Anterior cingulate cortex (tissue), 58 donors: ENCODE measurements around the gene FRMD6.
"Not testable (repeated sequence)": the region's sequence is repeated elsewhere in the genome, so short reads cannot be mapped to it uniquely, and the experiment has no call there.

ENCODE experiments used
- DNase-seq, 58 donors: peaks; one replicate each; lab custom pipeline; 2025; lab: John Stamatoyannopoulos, UW

Gene FRMD6

DNA sequence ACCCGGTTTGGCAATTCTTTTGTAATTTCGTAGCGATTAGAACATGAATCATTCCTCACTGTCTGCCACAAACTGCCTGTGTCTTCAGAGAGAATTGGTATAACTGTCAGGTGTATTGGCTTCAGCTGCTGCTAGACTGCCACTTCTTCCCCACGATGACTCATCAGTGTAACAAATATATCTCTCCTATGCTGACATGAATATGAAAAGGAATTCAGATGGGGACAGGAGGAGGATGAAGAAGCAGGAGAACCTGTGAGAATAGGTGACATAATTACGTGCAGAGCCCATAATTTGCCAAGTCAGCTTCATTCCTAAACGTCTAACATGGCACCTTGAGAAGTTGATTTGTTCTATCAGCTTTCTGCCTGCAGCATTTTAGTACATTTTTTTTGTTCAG, 64.9 kb downstream of the FRMD6 start:
- DNase-seq, result no peak

DNA sequence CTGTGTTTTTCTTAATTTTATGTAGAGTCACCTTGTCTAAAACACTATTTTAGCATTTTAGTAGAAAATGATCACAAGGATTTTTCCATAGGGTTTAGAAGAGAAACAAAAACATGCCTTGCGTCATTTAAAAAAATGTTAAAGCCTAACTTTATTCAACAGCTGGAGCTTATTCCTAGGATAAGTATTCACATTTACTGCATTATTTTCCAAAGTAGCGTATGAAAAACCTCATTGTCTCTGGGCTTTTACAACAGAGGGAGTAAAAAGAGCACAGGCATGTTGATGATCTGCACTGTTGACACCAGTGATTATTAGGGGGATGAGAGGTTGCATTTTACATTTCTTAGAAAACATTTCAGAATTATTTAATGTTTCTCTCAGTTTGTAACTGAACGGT, 66.1 kb downstream of the FRMD6 start:
- no peak for DNase-seq

DNA sequence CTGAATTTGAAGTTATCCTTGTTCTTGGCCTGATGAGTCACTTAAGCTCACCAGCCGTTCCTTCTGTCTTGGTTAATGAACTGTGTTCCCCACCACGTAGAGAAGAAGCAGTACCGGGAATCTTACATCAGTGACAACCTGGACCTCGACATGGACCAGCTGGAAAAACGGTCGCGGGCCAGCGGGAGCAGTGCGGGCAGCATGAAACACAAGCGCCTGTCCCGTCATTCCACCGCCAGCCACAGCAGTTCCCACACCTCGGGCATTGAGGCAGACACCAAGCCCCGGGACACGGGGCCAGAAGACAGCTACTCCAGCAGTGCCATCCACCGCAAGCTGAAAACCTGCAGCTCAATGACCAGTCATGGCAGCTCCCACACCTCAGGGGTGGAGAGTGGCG, 68.2 kb downstream of the FRMD6 start:
- DNase-seq, result no peak

DNA sequence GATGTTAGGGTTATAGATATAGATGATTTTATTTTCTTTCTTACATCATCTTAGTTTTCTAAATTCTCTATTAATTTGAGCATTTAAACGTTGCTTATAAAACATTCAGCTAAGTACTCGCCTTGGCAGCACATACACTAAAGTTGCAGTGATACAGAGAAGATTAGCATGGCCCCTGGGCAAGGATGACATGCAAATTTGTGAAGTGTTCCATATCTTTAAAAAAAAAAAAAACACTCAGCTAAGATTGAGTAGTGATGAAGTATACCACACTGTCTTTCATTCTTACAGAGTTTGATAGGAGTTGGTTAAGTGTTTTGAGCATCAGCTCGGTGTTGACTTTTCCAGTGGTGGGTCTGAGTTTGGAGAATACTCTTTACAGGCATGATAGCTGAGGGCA, 72.3 kb downstream of the FRMD6 start:
- no peak for DNase-seq

DNA sequence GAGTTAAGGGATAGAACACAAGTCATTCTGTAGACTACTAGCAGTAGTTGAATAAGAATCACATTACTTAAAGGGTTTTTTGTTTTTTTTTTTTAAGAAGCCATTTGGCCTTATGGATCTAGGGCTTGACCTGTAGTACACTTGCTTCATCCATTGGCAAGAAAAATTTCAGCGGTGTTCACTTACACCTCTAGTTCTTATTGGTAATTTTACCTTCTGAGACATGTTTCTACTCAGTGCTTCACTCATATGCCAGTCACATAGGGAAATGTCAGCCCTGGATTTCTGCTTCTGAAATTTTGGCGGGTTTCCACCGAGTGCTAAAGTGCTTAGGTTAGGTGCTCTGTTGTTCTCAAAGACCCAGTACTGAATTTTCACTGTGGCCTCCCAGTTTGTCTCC, 72.9 kb downstream of the FRMD6 start:
- no peak for DNase-seq

DNA sequence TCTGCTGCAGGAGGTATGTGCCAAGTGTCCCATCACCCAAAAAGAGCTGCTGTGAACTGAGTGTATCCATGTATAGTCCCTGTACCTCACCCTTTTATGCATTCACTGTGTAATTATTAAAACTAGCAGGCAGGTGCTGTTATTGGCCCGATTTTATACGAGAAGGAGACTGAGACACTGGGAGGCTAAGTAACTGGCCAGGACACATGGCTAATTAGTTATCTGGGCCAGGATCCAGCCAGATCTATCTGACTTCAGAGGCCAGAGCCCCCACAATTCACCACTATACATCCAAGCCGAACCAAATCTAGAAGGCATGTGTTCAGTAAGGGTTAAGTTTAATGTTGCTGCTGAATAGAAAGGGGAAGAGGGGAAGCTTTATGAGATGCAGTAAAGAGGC, 73.4 kb downstream of the FRMD6 start:
- DNase-seq, result no peak

DNA sequence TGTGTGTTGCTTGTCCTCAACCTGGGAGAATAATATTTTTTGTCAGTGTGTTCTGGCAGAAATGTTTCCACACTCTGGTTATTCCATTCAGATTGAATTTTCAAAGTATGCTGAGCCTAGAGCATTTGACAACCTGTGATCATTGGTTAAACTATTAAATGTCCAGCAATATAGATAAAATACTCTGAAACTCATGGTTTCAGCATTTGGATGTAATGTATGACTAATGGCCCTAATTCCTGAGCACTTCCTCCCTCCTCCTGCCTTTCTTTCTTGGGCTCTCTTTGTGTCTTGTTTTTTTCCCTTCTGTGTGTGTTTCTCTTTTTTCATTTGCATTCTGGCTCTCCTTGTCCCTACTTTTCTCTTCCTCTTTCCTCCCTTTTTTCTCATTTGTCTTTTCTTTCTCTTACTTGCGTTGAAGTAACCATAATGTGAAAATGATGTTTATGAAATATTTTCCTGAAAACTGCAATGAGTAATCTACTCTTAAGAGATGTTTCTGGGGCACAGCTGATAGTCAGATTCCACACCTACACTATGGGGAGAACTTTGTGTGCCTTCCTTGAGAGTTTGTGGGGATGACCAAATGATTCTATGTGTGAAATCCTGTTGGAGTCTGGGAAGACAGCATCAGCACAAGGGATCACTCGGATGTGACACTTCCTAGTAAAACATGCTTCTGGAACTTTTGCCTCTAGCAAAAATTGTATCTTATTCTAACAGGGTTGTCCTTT, 74.6 kb downstream of the FRMD6 start:
- DNase-seq, result no peak

DNA sequence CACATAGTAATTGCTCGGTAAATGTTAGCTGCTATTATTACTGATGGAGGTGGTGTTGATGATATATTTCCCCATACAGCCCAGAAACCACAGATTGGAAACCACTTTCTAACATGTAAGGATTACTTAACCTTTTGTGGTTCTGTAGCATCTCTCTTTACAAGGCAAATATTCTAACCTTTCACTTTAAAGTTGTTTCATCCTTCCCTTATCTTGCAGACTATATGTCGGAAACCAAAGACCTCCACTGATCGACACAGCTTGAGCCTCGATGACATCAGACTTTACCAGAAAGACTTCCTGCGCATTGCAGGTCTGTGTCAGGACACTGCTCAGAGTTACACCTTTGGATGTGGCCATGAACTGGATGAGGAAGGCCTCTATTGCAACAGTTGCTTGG, 75.8 kb downstream of the FRMD6 start:
- DNase-seq, result no peak

DNA sequence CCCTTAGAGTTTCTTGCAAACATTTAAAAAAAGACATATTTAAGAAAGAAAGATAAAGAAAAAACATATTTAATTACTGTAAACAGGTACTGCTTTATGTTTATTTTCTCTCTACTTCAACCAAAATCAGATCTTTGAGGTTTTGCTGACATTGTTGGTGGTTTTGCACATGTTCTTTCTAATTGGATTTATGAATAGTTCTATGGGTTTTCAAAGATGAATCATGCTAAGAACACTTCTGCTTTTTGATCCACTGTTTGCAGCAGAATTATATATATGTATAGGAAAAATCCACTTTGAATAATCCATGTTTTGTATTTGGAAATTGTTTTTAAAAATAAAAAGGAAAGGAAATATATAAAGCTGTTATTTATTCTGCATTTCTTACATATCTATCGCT, 78.4 kb downstream of the FRMD6 start:
- no peak for DNase-seq

DNA sequence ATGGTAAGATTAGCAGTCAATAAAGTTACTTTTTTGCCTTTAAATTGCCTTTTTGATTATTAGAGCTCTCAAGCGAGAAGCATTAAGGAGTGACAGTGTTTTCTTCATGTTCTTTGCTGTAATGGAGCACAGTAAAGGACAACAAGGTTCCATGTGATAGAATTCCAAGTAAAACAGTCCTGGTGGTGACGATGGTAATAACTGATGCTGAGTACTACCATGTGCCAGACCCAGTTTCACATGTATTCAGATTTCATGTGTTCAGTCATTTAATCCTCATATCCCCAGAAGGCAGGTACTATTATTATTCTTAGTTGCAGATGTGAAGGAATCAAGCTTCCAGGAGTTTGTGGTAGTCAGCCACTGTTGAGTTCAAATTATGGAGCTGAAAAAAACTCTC, 79.0 kb downstream of the FRMD6 start:
- DNase-seq, result no peak

DNA sequence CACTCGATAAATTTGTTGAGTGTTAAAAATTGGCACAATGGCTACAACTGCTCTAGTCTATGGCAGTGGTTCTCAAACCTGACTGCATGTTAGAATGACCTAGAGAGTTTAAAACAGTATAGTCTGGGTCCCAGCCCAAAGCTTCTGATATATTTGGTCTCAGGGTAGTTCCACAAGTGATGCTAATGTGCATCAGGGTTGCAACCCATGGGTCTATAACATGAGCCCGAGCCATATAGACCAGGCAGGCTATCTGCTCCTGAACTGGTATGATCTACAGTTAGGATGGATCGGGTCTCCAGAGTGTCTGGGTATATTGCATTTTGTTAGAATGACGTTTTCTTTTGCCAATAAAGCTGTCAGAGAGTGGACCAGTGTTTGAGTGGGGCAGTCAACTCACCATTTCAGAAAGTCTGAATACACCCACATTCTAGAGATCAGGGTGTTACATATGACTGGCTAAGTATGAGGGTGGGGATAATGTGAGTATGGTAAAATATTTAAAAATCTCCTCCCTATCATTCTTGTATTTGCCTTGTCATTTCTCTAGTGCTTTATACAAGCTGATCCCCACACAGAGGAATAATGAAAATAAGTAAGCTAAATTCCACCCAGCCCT, 80.9 kb downstream of the FRMD6 start:
- no peak for DNase-seq

DNA sequence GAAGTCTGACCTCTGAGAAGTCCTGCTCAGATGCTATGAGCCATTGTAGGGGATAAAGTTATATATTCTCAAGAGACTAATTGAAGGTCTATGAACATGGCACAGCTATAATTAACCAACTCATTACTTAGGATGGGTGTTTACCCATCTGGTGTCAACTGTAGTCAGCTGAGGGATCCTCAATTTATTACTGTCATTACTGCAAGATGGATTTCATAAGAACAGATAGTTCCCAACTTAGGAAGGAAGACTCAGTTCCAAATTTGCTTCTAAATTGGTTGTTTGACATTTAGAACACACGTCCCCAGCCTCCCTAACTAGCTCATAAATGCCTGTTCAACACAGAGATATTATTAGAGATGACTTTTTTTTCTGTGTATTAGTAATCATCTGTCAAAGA, 81.4 kb downstream of the FRMD6 start:
- no peak for DNase-seq

DNA sequence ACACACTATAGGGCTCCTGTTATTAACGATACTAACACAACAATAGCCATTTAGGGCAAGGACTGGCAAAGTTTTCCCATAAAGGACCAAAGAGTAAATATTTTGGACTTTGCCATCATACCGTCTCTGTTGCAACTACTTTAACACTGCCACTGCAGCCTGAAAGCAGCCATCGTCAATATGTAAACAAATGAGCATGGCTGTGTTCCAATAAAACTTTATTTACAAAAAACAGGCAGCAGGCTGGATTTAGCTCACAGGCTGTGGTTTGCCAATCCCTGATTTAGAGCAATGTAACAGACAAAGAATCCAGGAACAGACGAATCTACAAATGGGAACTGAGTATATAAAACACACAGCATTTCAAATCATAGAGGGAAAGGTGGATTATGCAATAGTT, 84.1 kb downstream of the FRMD6 start:
- no peak for DNase-seq

DNA sequence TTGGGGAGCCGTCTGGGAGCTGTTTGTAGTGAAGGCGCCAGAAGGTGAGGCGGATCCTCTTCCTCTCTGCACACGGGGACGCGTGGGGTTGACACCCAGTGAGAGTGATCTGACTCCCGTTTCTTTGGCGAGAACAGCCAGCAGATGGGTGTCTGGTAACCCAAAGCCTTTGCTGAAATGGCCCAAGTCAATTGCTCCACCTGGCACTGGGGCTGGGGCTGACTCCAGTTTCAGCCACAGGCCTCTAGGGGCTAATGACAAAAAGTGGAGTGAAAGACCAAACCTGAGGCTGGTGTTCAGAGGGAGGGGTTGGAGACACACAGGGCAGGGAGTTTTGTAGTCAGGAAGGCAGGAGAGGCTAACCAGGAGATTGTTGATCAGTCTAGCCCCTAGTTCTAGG, 87.0 kb downstream of the FRMD6 start:
- DNase-seq, result no peak

DNA sequence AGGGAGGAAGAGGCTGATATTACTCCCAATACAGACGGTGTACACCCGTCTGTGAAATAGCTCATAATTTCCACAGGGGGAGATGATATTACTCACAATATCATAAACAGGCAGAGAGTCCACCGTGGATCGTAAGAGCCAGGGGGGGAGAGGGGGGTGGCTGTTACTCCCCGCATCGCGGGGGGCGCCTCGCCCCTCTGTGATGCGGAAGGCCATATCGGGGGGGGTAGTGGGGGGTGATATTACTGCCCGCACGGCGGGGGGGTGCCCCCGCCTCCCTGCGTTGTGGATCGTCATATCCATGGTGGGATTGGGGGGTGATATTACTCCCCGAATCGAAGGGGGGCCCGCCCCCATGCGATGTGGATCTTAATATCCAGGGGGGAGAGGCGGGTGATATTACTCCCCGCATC, 91.9 kb downstream of the FRMD6 start:
- DNase-seq, result no peak

DNA sequence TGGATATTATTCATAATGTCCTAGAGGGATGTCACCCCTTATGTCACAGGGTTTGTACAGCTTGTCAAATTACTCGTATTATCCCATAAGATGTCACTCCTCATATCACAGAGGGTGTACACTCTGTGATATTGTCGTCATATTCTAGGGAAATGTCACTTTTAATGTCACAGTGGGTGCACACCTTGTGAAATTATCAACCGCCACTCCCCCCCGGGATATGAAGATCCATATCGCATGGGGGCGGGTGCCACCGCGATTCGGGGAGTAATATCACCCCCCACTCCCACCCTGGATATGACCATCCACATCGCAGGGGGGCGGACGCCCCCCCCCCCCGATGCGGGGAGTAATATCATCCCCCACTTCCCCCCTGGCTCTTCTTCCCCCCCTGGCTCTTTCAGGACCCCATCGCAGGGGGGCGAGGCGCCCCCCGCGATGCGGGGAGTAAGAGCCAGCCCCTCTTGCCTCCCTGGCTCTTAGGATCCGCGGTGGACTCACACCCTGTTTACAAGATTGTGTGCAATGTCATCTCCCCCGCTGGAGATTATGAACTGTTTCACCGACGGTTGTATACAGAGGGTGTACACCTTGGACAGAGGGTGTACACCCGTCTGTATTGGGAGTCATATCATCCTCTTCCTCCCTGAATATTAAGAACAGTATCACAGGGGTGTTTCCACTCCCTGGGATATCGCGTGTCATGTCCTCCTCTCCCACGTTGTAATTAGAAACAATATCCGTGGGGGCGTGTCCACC, 92.8 kb downstream of the FRMD6 start:
- DNase-seq, result no peak

DNA sequence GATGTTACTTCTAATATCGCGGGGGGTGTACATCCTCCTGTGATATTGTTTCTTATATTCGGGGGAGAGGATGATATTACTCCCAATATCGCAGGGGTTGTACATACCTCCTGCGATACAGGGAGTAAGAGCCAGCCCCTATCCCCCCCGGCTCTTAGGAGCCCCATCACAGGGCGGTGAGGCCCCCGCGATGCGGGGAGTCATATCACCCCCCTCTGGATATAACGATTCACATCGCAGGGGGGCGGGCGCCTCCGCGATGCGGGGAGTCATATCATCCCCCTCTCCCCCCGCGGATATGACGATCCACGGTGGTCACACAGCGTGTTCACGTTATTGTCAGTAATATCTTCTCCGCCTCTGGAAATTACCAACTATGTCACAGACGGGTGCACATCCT, 95.1 kb downstream of the FRMD6 start:
- DNase-seq, result not testable (repeated sequence)

DNA sequence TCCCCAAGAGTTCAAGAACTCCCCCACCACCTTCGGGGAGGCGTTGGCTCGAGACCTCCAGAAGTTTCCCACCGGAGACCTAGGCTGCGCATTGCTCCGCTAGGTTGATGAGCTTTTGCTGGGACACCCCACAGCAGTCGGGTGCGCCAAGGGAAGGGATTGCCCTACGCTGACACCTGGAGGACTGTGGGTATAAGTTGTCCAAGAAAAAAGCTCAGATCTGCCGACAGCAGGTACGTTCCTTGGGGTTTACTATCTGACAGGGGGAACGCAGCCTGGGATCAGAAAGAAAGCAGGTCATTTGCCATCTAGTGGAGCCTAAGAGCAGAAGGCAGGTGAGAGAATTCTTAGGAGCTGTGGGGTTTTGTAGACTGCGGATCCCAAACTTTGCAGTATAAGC, 98.8 kb downstream of the FRMD6 start:
- no peak for DNase-seq

DNA sequence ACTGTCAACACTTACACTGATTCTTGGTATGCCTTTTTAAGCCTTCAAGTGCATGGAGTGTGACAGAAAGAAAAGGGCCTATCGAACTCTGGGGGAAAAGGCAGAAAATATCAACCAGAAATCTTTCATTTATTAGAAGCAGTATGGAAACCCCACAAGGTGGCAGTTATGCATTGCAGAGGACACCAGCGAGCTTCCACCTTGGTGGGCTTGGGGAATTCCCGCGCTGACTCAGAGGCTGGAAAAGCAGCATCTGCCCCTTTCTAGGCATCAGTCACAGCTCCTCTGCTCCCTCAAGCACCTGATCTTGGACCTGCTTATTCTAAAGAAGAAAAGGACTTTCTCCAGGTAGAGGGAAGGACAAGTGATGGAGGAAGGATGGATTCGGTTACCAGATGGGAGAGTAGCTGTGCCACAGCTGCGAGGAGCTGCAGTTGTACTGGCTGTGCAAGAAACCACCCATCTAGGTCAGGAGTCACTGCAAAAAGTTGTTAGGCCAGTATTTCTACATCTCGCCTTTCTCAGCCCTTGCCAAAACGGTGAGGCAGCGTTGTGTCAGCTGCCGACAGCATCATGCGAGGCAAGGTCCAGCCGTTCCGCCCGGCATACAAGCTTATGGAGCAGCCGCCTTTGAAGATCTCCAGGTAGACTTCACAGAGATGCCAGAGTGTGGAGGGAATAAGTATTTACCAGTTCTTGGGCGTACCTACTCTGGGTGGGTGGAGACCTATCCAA, 100.1 kb downstream of the FRMD6 start:
- DNase-seq, result not testable (repeated sequence)

DNA sequence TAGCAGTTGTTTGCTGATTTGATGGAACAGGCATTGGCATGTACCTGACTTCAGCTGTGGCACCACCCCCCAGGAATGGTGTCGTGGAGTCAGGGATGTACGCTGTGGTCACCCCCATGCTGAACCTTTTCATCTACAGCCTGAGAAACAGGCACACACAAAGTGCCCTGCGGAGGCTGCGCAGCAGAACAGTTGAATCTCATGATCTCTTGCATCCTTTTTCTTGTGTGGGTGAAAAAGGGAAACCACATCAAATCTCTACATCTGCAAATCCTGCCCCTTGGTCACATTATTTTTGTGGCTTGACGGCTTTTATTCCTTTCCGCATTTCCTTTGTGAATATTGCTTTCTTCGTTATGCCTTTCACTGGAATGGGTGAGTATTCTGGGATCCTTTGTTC, 106.0 kb downstream of the FRMD6 start:
- not testable (repeated sequence) for DNase-seq

DNA sequence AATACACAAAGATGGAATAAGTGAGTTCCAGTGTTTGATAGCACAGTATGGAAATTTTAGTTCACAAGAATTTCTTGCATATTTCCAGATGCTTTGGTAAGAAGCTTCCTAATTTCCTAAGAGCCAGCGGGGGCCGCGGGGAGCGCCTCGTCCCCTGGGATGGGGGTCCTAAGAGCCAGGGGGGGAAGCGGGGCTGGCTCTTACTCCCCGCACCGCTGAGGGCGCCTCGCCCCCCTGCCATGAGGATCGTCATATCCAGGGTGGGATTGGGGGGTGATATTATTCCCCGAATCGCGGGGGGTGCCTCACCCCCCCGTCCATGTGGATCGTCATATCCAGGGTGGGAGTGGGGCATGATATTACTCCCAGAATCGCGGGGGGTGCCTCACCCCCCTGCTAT, 108.2 kb downstream of the FRMD6 start:
- no peak for DNase-seq
